ENCODE results near the gene KCNG1.

- TF ChIP-seq CTCF (conservative IDR thresholded peaks at IDR 0.05; ENCODE audit: low read depth, low read length) (no peak), NFE2L2 (IDR thresholded peaks at IDR 0.05; ENCODE audit: low read depth, low read length) (no peak), POLR2A (IDR thresholded peaks at IDR 0.05; ENCODE audit: low read depth, low read length) (no peak)
Measured at GRCh38 chr20:51009303-51010042, 13.4 kb downstream of the KCNG1 start.

Data from IMR-90 (cell line).